NCI-H226 (cell line): ENCODE data around the gene NBEAL1.
"Not testable (repeated sequence)": the region's sequence is repeated elsewhere in the genome, so short reads cannot be mapped to it uniquely, and the experiment has no call there.

Source experiments
- DNase-seq: peaks from one replicate; pipeline ENCODE4 v3.0.0-alpha.2; 2015

NBEAL1 gene

GRCh38 chr2:203122317-203122986, 107.8 kb downstream of the NBEAL1 start:
- DNase-seq, result no peak

- no peak for DNase-seq
Measured at GRCh38 chr2:203126996-203127395, 112.3 kb downstream of the NBEAL1 start.

GRCh38 chr2:203135105-203135504, 120.4 kb downstream of the NBEAL1 start:
- no peak for DNase-seq

GRCh38 chr2:203143391-203143790, 128.7 kb downstream of the NBEAL1 start:
- no peak for DNase-seq

GRCh38 chr2:203149194-203149593, 134.5 kb downstream of the NBEAL1 start:
- DNase-seq, result no peak

- no peak for DNase-seq
Measured at GRCh38 chr2:203155406-203155805, 140.7 kb downstream of the NBEAL1 start.

- not testable (repeated sequence) for DNase-seq
Measured at GRCh38 chr2:203162722-203163121, 148.0 kb downstream of the NBEAL1 start.

- DNase-seq, result no peak
Measured at GRCh38 chr2:203164311-203164935, 149.7 kb downstream of the NBEAL1 start.

GRCh38 chr2:203167751-203168150, 153.1 kb downstream of the NBEAL1 start:
- no peak for DNase-seq

GRCh38 chr2:203170502-203170901, 155.8 kb downstream of the NBEAL1 start:
- DNase-seq, result no peak

- DNase-seq, result no peak
Measured at GRCh38 chr2:203175371-203175770, 160.7 kb downstream of the NBEAL1 start.

GRCh38 chr2:203177361-203177760, 162.7 kb downstream of the NBEAL1 start:
- no peak for DNase-seq

- DNase-seq, result no peak
Measured at GRCh38 chr2:203185864-203186263, 171.2 kb downstream of the NBEAL1 start.

- not testable (repeated sequence) for DNase-seq
Measured at GRCh38 chr2:203190547-203190946, 175.9 kb downstream of the NBEAL1 start.

GRCh38 chr2:203191026-203191425, 176.4 kb downstream of the NBEAL1 start:
- DNase-seq, result not testable (repeated sequence)

- no peak for DNase-seq
Measured at GRCh38 chr2:203191961-203192360, 177.3 kb downstream of the NBEAL1 start.

- DNase-seq, result no peak
Measured at GRCh38 chr2:203195331-203196036, 180.8 kb downstream of the NBEAL1 start.

GRCh38 chr2:203200866-203201265, 186.2 kb downstream of the NBEAL1 start:
- no peak for DNase-seq

- no peak for DNase-seq
Measured at GRCh38 chr2:203201426-203201825, 186.8 kb downstream of the NBEAL1 start.

- DNase-seq, result no peak
Measured at GRCh38 chr2:203209538-203209937, 194.9 kb downstream of the NBEAL1 start.

- no peak for DNase-seq
Measured at GRCh38 chr2:203225423-203226039, 210.9 kb downstream of the NBEAL1 start.

GRCh38 chr2:203229674-203230073, 215.0 kb downstream of the NBEAL1 start:
- DNase-seq, result not testable (repeated sequence)
